Suprapubic skin (tissue), 4 donors: ENCODE measurements around the gene RPSA. TPM values are rescaled to one million over a fixed set of nuclear protein-coding genes. Genes with fewer than 3 reads are reported as not detected.
"Not testable (repeated sequence)": the region's sequence is repeated elsewhere in the genome, so short reads cannot be mapped to it uniquely, and the experiment has no call there.

Experiments
- DNase-seq, 2 donors: peaks; one replicate each; pipeline ENCODE4 v3.0.0-alpha.2; 2019; ENCODE audit warnings: low spot score in 2 of 2
- H3K27ac ChIP-seq: fragments of 200-600 bp; sonication (generic); one replicate; pipeline ENCODE4 v1.5.1; 2019
- H3K27me3 ChIP-seq: fragments of 200-600 bp; sonication (generic); one replicate; pipeline ENCODE4 v1.5.1; 2019
- H3K36me3 ChIP-seq: fragments of 200-600 bp; sonication (generic); one replicate; pipeline ENCODE4 v1.5.1; 2019
- H3K4me1 ChIP-seq: fragments of 200-600 bp; sonication (generic); one replicate; pipeline ENCODE4 v1.5.1; 2019
- H3K4me3 ChIP-seq: fragments of 200-600 bp; sonication (generic); one replicate; pipeline ENCODE4 v1.5.1; 2019; ENCODE audit warnings: mild to moderate bottlenecking
- H3K9me3 ChIP-seq: fragments of 200-600 bp; sonication (generic); one replicate; pipeline ENCODE4 v1.5.1; 2019
- CTCF ChIP-seq, 2 donors: fragments of 200-600 bp in 1 of 2; fragments of 450-650 bp in 1 of 2; sonication (generic) in 1 of 2; IDR thresholded peaks; one replicate each; pipeline ENCODE4 v1.5.1; 2016 to 2019; ENCODE audit warnings: antibody characterized with exemption in 2 of 2, mild to moderate bottlenecking in 1 of 2, moderate library complexity in 1 of 2
- EP300 ChIP-seq: sonication (generic); formaldehyde crosslinking; IDR thresholded peaks from one replicate; pipeline ENCODE4 v1.6.1; 2017; ENCODE audit warnings: antibody characterized with exemption
- POLR2A ChIP-seq, 2 donors: fragments of 450-650 bp; IDR thresholded peaks; one replicate each; pipeline ENCODE4 v1.6.1; 2017; ENCODE audit warnings: antibody characterized with exemption in 2 of 2, mild to moderate bottlenecking in 2 of 2, moderate library complexity in 2 of 2
- POLR2AphosphoS5 ChIP-seq, 3 donors: sonication (generic); formaldehyde crosslinking; IDR thresholded peaks; one replicate each; pipeline ENCODE4 v1.6.1; 2017; ENCODE audit warnings: antibody characterized with exemption in 3 of 3
- WGBS: methylation state at CpG from one replicate; pipeline ENCODE4 v1.1.5; 2018; 5-methylcytosine and 5-hydroxymethylcytosine counted together
- total RNA-seq, 4 donors: library from RNA; depleted of rRNA; stranded (reverse); fragments of >200 nt; gene quantifications; one replicate each; pipeline ENCODE4 v1.1.0, GENCODE V29; 2016

The RPSA gene
- total RNA-seq = 1,000 to 10,000 TPM in 3 of 4 donors, 100 to 1,000 TPM in 1; 758 to 1,526 (median 1,196) TPM

- TF ChIP-seq POLR2AphosphoS5 (IDR thresholded peaks at IDR 0.05) (peak in 2 of 3 donors; percentile 93 to 98), CTCF (IDR thresholded peaks at IDR 0.05) (peak in 1 of 2 donors; percentile 18), EP300 (no peak), POLR2A (IDR thresholded peaks at IDR 0.05) (peak; percentile 85 to 92)
- Histone ChIP-seq H3K36me3 (peaks cover 30% of the 10 kb centered on the region), H3K4me3 (peak within 1 kb of the TSS; percentile 86), H3K4me1 (peaks cover 31% of the 10 kb centered on the region), H3K27ac (peak within 1 kb of the TSS; percentile 90), H3K9me3 (no peaks in the 10 kb centered on the region), H3K27me3 (no peaks in the 10 kb centered on the region)
- DNase-seq = peak; percentile 98
- WGBS = under 1% methylated on average over 34 of the region's 63 CpGs
Observed at GRCh38 chr3:39406368-39407258, at the start of gene RPSA. Gene RPSA, plus strand, starts transcription at chr3:39406720. Its CDS starts 934 bp downstream, at chr3:39407654.

GRCh38 chr3:39358333-39358732 lies 48.2 kb upstream of the RPSA start:
- no peak for DNase-seq
- 79% methylated on average over 3 of the region's 3 CpGs for WGBS
- no peak overlapping the region for H3K4me3 ChIP-seq
- TF ChIP-seq EP300 = no peak
- no peak for TF ChIP-seq CTCF (IDR thresholded peaks at IDR 0.05)
- no peak for TF ChIP-seq POLR2A (IDR thresholded peaks at IDR 0.05)
- TF ChIP-seq POLR2AphosphoS5 (IDR thresholded peaks at IDR 0.05) = no peak
- no peak overlapping the region for H3K27ac ChIP-seq
- no peaks in the 10 kb centered on the region for H3K9me3 ChIP-seq
- no peaks in the 10 kb centered on the region for H3K36me3 ChIP-seq
- no peaks in the 10 kb centered on the region for H3K27me3 ChIP-seq
- H3K4me1 ChIP-seq = no peaks in the 10 kb centered on the region

- no peak overlapping the region for H3K4me3 ChIP-seq
- H3K27ac ChIP-seq = no peak overlapping the region
- no peak for DNase-seq
- no peaks in the 10 kb centered on the region for H3K9me3 ChIP-seq
- H3K4me1 ChIP-seq = no peaks in the 10 kb centered on the region
- TF ChIP-seq EP300 = no peak
- no peak for TF ChIP-seq POLR2A (IDR thresholded peaks at IDR 0.05)
- no peak for TF ChIP-seq POLR2AphosphoS5 (IDR thresholded peaks at IDR 0.05)
- no peak for TF ChIP-seq CTCF (IDR thresholded peaks at IDR 0.05)
- no peaks in the 10 kb centered on the region for H3K36me3 ChIP-seq
- 77% methylated on average over 7 of the region's 8 CpGs for WGBS
- H3K27me3 ChIP-seq = no peaks in the 10 kb centered on the region
Observed at GRCh38 chr3:39361252-39361927, 45.1 kb upstream of the RPSA start.

- DNase-seq = no peak
- 79% methylated on average over 3 of the region's 3 CpGs for WGBS
- Histone ChIP-seq H3K4me1 (no peaks in the 10 kb centered on the region), H3K27ac (no peak overlapping the region), H3K27me3 (no peaks in the 10 kb centered on the region), H3K36me3 (no peaks in the 10 kb centered on the region), H3K4me3 (no peak overlapping the region), H3K9me3 (no peaks in the 10 kb centered on the region)
- TF ChIP-seq POLR2A (IDR thresholded peaks at IDR 0.05) (no peak), POLR2AphosphoS5 (IDR thresholded peaks at IDR 0.05) (no peak), EP300 (no peak), CTCF (IDR thresholded peaks at IDR 0.05) (no peak)
Observed at GRCh38 chr3:39362192-39362591, 44.3 kb upstream of the RPSA start.

- DNase-seq = no peak
- Histone ChIP-seq H3K27me3 (no peaks in the 10 kb centered on the region), H3K27ac (no peak overlapping the region), H3K36me3 (no peaks in the 10 kb centered on the region), H3K4me1 (no peaks in the 10 kb centered on the region), H3K9me3 (no peaks in the 10 kb centered on the region), H3K4me3 (no peak overlapping the region)
- TF ChIP-seq EP300 (no peak), CTCF (IDR thresholded peaks at IDR 0.05) (no peak), POLR2AphosphoS5 (IDR thresholded peaks at IDR 0.05) (no peak), POLR2A (IDR thresholded peaks at IDR 0.05) (no peak)
- 88% methylated on average over 2 of the region's 2 CpGs for WGBS
Observed at GRCh38 chr3:39362812-39363211, 43.7 kb upstream of the RPSA start.

- not testable (repeated sequence) for DNase-seq, H3K4me3 ChIP-seq, H3K27me3 ChIP-seq, H3K27ac ChIP-seq, H3K9me3 ChIP-seq, H3K4me1 ChIP-seq, H3K36me3 ChIP-seq
- 90% methylated on average over 4 of the region's 4 CpGs for WGBS
Observed at GRCh38 chr3:39370450-39370849, 36.1 kb upstream of the RPSA start.
